K562 treated with DMSO at 1 percent for 48 hours (cell line): ENCODE measurements around the gene HLA-DPA1. TPM values are rescaled to one million over a fixed set of nuclear protein-coding genes. Genes with fewer than 3 reads are reported as not detected.

ENCODE experiments used
- total RNA-seq: library from RNA; unstranded; fragments of 300-600 nt; gene quantifications from 2 replicates; pipeline ENCODE4 v1.2.3, GENCODE V29; 2022; ENCODE audit warnings: low replicate concordance; ENCODE audit errors: extremely low read depth

The HLA-DPA1 gene
- total RNA-seq: not detected in 2 replicates

GRCh38 chr6:33073431-33073871, at the start of gene HLA-DPA1:
Gene HLA-DPA1, minus strand, starts transcription at chr6:33073649.

GRCh38 chr6:33075568-33076405, 2.3 kb upstream of the HLA-DPA1 start, which contains the start of gene HLA-DPB1:
Gene HLA-DPB1, plus strand, starts transcription at chr6:33075990. Its CDS starts 52 bp downstream, at chr6:33076042.

Other genes starting within 250 kb of the HLA-DPA1 start
- not detected in 2 replicates for gene TAP2, start 234.9 kb downstream of the HLA-DPA1 start, total RNA-seq
- gene PSMB8, start 229.6 kb downstream of the HLA-DPA1 start, total RNA-seq: not detected in 2 replicates
- gene TAP1, start 219.9 kb downstream of the HLA-DPA1 start, total RNA-seq: not detected in 2 replicates
- gene PSMB9, start 219.5 kb downstream of the HLA-DPA1 start, total RNA-seq: not detected in 2 replicates
- not detected in 2 replicates for gene HLA-DMB, start 132.6 kb downstream of the HLA-DPA1 start, total RNA-seq
- not detected in 2 replicates for gene HLA-DMA, start 120.6 kb downstream of the HLA-DPA1 start, total RNA-seq
- gene BRD2, start 105.1 kb downstream of the HLA-DPA1 start, total RNA-seq: not detected in 2 replicates
- gene HLA-DOA, start 64.1 kb downstream of the HLA-DPA1 start, total RNA-seq: not detected in 2 replicates
- not detected in 2 replicates for gene HLA-DPB1, start 2.3 kb upstream of the HLA-DPA1 start, total RNA-seq
- not detected in 2 replicates for gene COL11A2, start 118.8 kb upstream of the HLA-DPA1 start, total RNA-seq
- gene RXRB, start 127.0 kb upstream of the HLA-DPA1 start, total RNA-seq: not detected in 2 replicates
- 245 TPM in 1 of 2 replicates, not detected in the other for gene SLC39A7, start 127.2 kb upstream of the HLA-DPA1 start, total RNA-seq
- gene HSD17B8, start 131.0 kb upstream of the HLA-DPA1 start, total RNA-seq: not detected in 2 replicates
- gene RING1, start 134.9 kb upstream of the HLA-DPA1 start, total RNA-seq: not detected in 2 replicates
- not detected in 2 replicates for gene VPS52, start 198.2 kb upstream of the HLA-DPA1 start, total RNA-seq
- gene RPS18, start 198.4 kb upstream of the HLA-DPA1 start, total RNA-seq: 6,916 and 8,608 TPM in 2 replicates
- not detected in 2 replicates for gene B3GALT4, start 203.5 kb upstream of the HLA-DPA1 start, total RNA-seq
- not detected in 2 replicates for gene WDR46, start 215.6 kb upstream of the HLA-DPA1 start, total RNA-seq
- not detected in 2 replicates for gene PFDN6, start 216.0 kb upstream of the HLA-DPA1 start, total RNA-seq
- gene RGL2, start 225.3 kb upstream of the HLA-DPA1 start, total RNA-seq: 141 TPM in 1 of 2 replicates, not detected in the other
- gene TAPBP, start 240.4 kb upstream of the HLA-DPA1 start, total RNA-seq: 231 TPM in 1 of 2 replicates, not detected in the other
- not detected in 2 replicates for gene ZBTB22, start 244.1 kb upstream of the HLA-DPA1 start, total RNA-seq
- not detected in 2 replicates for gene DAXX, start 249.3 kb upstream of the HLA-DPA1 start, total RNA-seq